ENCODE measurements around the gene PTPRM. TPM values are rescaled to one million over a fixed set of nuclear protein-coding genes. Genes with fewer than 3 reads are reported as not detected.

Gene PTPRM
- total and polyA plus RNA-seq, 7 donors: 3.9 to 151 (median 62.8) TPM

DNA sequence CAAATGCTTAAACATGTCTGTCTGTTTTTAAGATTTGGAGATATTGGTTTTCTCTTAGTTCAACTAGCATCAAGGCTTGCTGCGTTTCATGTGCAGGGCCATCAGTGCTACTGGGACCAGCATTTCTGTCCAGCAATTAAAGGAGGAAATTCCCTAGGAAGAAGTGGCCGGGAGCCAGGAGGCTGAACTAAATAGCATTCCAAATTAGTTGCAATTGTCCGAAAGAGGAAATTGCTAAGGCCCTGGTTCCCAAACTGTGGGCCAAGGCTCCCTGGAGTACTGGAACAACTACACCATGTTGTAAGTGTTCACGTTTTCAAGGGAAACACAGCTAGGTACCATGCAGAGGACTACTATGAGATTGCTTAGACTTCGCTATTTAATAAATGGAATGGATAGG lies 257.9 kb downstream of the PTPRM start:
- 80 to 83% methylated on average over 5 of the region's 5 CpGs for WGBS, 2 donors
- TF ChIP-seq, protein P1, sequence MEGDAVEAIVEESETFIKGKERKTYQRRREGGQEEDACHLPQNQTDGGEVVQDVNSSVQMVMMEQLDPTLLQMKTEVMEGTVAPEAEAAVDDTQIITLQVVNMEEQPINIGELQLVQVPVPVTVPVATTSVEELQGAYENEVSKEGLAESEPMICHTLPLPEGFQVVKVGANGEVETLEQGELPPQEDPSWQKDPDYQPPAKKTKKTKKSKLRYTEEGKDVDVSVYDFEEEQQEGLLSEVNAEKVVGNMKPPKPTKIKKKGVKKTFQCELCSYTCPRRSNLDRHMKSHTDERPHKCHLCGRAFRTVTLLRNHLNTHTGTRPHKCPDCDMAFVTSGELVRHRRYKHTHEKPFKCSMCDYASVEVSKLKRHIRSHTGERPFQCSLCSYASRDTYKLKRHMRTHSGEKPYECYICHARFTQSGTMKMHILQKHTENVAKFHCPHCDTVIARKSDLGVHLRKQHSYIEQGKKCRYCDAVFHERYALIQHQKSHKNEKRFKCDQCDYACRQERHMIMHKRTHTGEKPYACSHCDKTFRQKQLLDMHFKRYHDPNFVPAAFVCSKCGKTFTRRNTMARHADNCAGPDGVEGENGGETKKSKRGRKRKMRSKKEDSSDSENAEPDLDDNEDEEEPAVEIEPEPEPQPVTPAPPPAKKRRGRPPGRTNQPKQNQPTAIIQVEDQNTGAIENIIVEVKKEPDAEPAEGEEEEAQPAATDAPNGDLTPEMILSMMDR (IDR thresholded peaks at IDR 0.05): no peak
- no peak for TF ChIP-seq EP300 (IDR thresholded peaks at IDR 0.05)
- no peak for TF ChIP-seq POLR2A (IDR thresholded peaks at IDR 0.05)
- TF ChIP-seq POLR2AphosphoS5 (IDR thresholded peaks at IDR 0.05): no peak
- Histone ChIP-seq H3K27ac (no peak overlapping the region), H3K36me3 (no peaks in the 10 kb centered on the region), H3K4me1 (peaks cover 0 to 17% (median 10%) of the 10 kb centered on the region in 4 donors), H3K9me3 (no peaks in the 10 kb centered on the region), H3K4me3 (no peak overlapping the region), H3K27me3 (no peaks in the 10 kb centered on the region)
- no peak for DNase-seq
- intact Hi-C loops (cut with DNase I): no loop called here

DNA sequence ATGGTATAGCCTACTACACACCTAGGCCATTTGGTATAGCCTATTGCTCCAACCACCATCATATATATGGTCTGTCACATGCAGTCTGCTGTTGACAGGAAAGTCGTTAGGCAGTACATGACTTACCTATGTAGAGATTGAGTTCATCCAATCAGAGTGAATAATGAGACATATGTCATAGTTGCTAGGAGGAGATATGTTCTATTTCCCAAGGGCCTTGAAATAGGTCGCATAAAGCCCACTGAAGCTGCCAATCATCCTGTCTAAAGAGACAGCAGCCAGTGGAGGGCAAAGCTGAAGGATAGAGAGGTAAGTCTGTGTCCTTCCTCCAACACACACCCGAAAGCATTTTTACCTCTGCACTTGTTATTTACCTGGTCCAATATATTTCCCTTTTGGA lies 263.4 kb downstream of the PTPRM start:
- intact Hi-C loops (cut with DNase I): no loop called here
- no peaks in the 10 kb centered on the region for H3K9me3 ChIP-seq
- no peak overlapping the region for H3K4me3 ChIP-seq
- no peak for DNase-seq
- H3K36me3 ChIP-seq: no peaks in the 10 kb centered on the region
- H3K27ac ChIP-seq: no peak overlapping the region
- no peaks in the 10 kb centered on the region for H3K27me3 ChIP-seq
- no peak for TF ChIP-seq EP300 (IDR thresholded peaks at IDR 0.05)
- no peak for TF ChIP-seq POLR2AphosphoS5 (IDR thresholded peaks at IDR 0.05)
- no peak for TF ChIP-seq POLR2A (IDR thresholded peaks at IDR 0.05)
- TF ChIP-seq, protein P1 (IDR thresholded peaks at IDR 0.05): no peak
- H3K4me1 ChIP-seq: no peaks in the 10 kb centered on the region
- 63 to 77% methylated on average over 3 of the region's 3 CpGs for WGBS, 2 donors

DNA sequence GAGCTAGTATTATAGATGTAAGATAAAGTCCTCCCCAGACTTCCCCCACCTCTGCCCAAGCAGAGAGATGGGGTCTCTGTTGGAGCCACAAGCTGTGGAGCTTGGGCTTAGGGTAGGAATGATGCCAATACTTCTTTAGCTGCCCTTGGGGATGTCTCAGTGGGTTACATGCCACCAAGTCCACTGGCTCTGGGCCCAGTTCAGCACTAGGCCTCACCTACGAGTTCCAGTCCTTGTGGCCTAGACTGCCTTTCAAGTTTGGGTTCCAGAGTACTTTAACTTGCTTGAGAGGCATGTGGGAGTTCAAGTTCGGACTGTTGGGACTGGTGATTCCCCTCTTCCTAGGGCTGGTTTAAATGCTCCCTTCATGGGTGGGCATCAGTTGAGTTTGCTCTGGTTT lies 272.4 kb downstream of the PTPRM start:
- Histone ChIP-seq H3K4me3 (no peak overlapping the region), H3K27ac (no peak overlapping the region), H3K27me3 (no peaks in the 10 kb centered on the region), H3K36me3 (no peaks in the 10 kb centered on the region), H3K4me1 (peaks cover 0 to 10% (median 7%) of the 10 kb centered on the region in 4 donors), H3K9me3 (peaks cover 0 to 4% (median under 1%) of the 10 kb centered on the region in 4 donors)
- 87 to 88% methylated on average over 2 of the region's 2 CpGs for WGBS, 2 donors
- no peak for DNase-seq
- intact Hi-C loops (cut with DNase I): no loop called here
- TF ChIP-seq POLR2AphosphoS5 (IDR thresholded peaks at IDR 0.05): no peak
- no peak for TF ChIP-seq EP300 (IDR thresholded peaks at IDR 0.05)
- TF ChIP-seq POLR2A (IDR thresholded peaks at IDR 0.05): no peak

DNA sequence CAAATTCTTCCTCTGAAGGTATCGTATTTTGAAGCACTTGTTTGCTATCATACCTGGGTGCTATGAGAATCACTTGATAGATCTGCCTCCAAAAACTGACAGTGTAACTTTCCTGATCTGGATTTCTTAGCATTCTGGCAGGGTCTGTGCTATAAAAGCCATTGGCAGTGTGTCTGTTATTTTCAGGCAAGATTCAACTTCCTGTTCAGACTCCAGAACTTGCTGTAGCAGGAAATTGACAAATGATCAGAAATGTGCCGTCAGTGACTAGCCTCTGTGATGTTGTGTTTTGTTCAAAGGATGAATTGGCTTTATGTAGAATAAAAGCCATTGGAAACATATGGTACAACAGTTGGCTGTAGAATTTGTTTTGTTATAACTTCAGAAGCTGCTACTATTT lies 273.3 kb downstream of the PTPRM start:
- H3K36me3 ChIP-seq: no peaks in the 10 kb centered on the region
- H3K27ac ChIP-seq: no peak overlapping the region
- intact Hi-C loops (cut with DNase I): no loop called here
- H3K4me3 ChIP-seq: no peak overlapping the region
- WGBS, 2 donors: 43 to 65% methylated on average over 2 of the region's 2 CpGs
- no peak for DNase-seq
- peaks cover 0 to 10% (median 7%) of the 10 kb centered on the region in 4 donors for H3K4me1 ChIP-seq
- TF ChIP-seq POLR2A (IDR thresholded peaks at IDR 0.05) (no peak), POLR2AphosphoS5 (IDR thresholded peaks at IDR 0.05) (no peak), EP300 (IDR thresholded peaks at IDR 0.05) (no peak)
- TF ChIP-seq, protein P1 (IDR thresholded peaks at IDR 0.05): no peak
- H3K27me3 ChIP-seq: no peaks in the 10 kb centered on the region
- H3K9me3 ChIP-seq: peaks cover 0 to 5% (median 2%) of the 10 kb centered on the region in 4 donors

DNA sequence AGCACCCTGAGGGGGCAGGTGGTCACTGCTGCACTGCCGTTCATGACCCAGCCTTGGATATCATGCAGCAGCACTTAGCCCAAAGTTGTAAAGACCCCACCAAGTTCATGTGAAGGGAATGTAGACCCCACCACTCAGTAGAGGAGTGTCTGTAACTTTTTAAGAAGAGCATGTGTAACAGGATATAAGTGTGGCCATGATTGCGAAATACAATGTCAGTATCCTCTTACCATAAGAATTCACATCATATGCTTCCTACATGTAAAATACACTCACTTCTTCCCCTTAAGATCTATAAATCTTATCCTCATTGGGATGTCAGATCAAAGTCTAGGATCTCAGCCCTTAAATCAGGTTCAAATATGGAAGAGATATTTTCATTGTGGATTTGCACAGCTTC lies 276.9 kb downstream of the PTPRM start:
- Histone ChIP-seq H3K9me3 (peaks cover 0 to 5% (median 2%) of the 10 kb centered on the region in 4 donors), H3K27me3 (no peaks in the 10 kb centered on the region), H3K4me3 (no peak overlapping the region), H3K36me3 (no peaks in the 10 kb centered on the region), H3K4me1 (peaks cover 0 to 10% (median 7%) of the 10 kb centered on the region in 4 donors), H3K27ac (no peak overlapping the region)
- no peak for DNase-seq
- no peak for TF ChIP-seq POLR2AphosphoS5 (IDR thresholded peaks at IDR 0.05)
- TF ChIP-seq, protein P1 (IDR thresholded peaks at IDR 0.05): no peak
- TF ChIP-seq EP300 (IDR thresholded peaks at IDR 0.05): no peak
- no peak for TF ChIP-seq POLR2A (IDR thresholded peaks at IDR 0.05)
- intact Hi-C loops (cut with DNase I): no loop called here
- 94 to 96% methylated on average over 2 of the region's 2 CpGs for WGBS, 2 donors

All from sigmoid colon (tissue), 7 donors.